Peyer's patch (tissue), 4 donors: Measurements from ENCODE around the gene P2RY10. TPM values are rescaled to one million over a fixed set of nuclear protein-coding genes. Genes with fewer than 3 reads are reported as not detected.
"Not testable (repeated sequence)": the region's sequence is repeated elsewhere in the genome, so short reads cannot be mapped to it uniquely, and the experiment has no call there.

Source experiments
- DNase-seq, 3 donors: peaks; one replicate each; pipeline ENCODE4 v3.0.0-alpha.2; 2017 to 2019
- H3K27ac ChIP-seq, 4 donors: fragments of 200-600 bp; sonication (generic); one replicate each; pipeline ENCODE4 v1.5.1; 2016 to 2019
- H3K27me3 ChIP-seq, 2 donors: fragments of 200-600 bp; sonication (generic); one replicate each; pipeline ENCODE4 v1.5.1; 2019
- H3K36me3 ChIP-seq, 3 donors: fragments of 200-600 bp; sonication (generic); one replicate each; pipeline ENCODE4 v1.5.1; 2016 to 2019
- H3K4me1 ChIP-seq, 4 donors: fragments of 200-600 bp; sonication (generic); one replicate each; pipeline ENCODE4 v1.5.1; 2016 to 2019
- H3K4me3 ChIP-seq, 4 donors: fragments of 200-600 bp; sonication (generic); 1 replicate in 3 of 4; 2 replicates in 1 of 4; pipeline ENCODE4 v1.5.1; 2016 to 2019; ENCODE audit warnings: mild to moderate bottlenecking in 1 of 4
- H3K9me3 ChIP-seq, 4 donors: fragments of 200-600 bp; sonication (generic); one replicate each; pipeline ENCODE4 v1.5.1; 2016 to 2019; ENCODE audit warnings: mild to moderate bottlenecking in 1 of 4
- POLR2A ChIP-seq, 2 donors: fragments of 450-650 bp; IDR thresholded peaks; one replicate each; pipeline ENCODE4 v1.5.1; 2017; ENCODE audit warnings: antibody characterized with exemption in 2 of 2, mild to moderate bottlenecking in 2 of 2, moderate library complexity in 2 of 2
- total RNA-seq, 4 donors: library from RNA; depleted of rRNA; stranded (reverse); fragments of >200 nt; gene quantifications; one replicate each; pipeline ENCODE4 v1.1.0, GENCODE V29; 2016
- TF ChIP-seq, protein P1 (sequence below), 6 experiments: fragments of 450-650 bp in 4 of 6; fragments of 200-600 bp in 2 of 6; sonication (generic) in 1 of 6; IDR thresholded peaks; one replicate each; pipeline ENCODE4 v1.5.1; 2017 to 2019; ENCODE audit warnings: antibody characterized with exemption in 6 of 6, mild to moderate bottlenecking in 3 of 6, moderate library complexity in 1 of 6

P2RY10 gene
- total RNA-seq, 4 donors from 2014 or later: 0.80 to 10.7 (median 1.2) TPM; not detected in 1

DNA sequence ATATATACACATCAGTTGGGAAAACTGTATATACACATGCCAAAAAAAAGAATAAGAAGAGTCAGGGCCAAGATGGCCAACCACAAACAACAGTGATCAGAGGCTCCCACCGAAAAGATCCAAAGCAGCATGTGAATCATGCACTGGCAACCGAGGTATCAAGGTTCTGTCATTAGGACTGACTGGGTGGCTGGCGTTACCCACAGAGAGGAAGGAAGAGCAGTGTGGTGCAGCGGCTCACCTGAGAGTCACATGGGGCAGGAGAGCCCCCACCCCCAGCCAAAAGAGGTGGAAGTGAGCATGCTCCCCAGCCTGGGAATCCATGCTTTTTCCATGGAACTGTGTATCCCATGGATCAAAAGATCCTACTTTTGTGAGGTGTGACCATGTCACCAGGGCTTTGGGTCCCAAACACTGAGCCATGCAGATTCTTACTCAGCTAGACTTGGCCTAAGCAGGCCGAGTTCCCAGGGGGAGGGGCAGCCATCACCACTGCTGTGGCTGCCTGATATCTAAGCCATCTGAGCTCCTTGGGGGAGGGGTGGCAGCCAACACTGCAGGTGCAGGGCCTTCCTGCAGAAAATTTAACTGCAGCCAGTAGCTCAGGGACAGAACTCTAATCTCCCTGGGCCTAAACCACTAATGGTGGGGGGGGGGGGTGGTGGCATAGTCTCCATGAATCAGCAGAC, 52.8 kb downstream of the P2RY10 start:
- no peaks in the 10 kb centered on the region for H3K9me3 ChIP-seq
- peak in 2 of 3 donors; percentile 42 to 61 for DNase-seq
- H3K27ac ChIP-seq: no peak overlapping the region
- no peaks in the 10 kb centered on the region for H3K27me3 ChIP-seq
- H3K4me1 ChIP-seq: no peaks in the 10 kb centered on the region
- no peak overlapping the region for H3K4me3 ChIP-seq
- no peaks in the 10 kb centered on the region for H3K36me3 ChIP-seq
- TF ChIP-seq, protein P1, sequence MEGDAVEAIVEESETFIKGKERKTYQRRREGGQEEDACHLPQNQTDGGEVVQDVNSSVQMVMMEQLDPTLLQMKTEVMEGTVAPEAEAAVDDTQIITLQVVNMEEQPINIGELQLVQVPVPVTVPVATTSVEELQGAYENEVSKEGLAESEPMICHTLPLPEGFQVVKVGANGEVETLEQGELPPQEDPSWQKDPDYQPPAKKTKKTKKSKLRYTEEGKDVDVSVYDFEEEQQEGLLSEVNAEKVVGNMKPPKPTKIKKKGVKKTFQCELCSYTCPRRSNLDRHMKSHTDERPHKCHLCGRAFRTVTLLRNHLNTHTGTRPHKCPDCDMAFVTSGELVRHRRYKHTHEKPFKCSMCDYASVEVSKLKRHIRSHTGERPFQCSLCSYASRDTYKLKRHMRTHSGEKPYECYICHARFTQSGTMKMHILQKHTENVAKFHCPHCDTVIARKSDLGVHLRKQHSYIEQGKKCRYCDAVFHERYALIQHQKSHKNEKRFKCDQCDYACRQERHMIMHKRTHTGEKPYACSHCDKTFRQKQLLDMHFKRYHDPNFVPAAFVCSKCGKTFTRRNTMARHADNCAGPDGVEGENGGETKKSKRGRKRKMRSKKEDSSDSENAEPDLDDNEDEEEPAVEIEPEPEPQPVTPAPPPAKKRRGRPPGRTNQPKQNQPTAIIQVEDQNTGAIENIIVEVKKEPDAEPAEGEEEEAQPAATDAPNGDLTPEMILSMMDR (IDR thresholded peaks at IDR 0.05): no peak
- TF ChIP-seq POLR2A (IDR thresholded peaks at IDR 0.05): no peak

DNA sequence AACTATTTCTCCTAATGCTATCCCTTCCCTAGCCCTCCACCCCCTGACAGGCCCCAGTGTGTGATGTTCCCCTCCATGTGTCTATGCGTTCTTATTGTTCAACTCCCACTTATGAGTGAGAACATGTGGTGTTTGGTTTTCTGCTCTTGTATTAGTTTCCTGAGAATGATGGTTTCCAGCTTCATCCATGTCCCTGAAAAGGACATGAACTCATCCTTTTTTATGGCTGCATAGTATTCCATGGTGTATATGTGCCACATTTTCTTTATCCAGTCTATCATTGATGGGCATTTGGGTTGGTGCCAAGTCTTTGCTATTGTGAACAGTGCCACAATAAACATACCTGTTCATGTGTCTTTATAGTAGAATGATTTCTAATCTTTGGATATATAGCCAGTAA, 62.3 kb downstream of the P2RY10 start:
- not testable (repeated sequence) for H3K4me1 ChIP-seq, H3K36me3 ChIP-seq, H3K27ac ChIP-seq, DNase-seq, H3K9me3 ChIP-seq, H3K27me3 ChIP-seq, H3K4me3 ChIP-seq

Other genes starting within 250 kb of the P2RY10 start
- not detected for gene LPAR4, start 197.7 kb upstream of the P2RY10 start, total RNA-seq
- 10 to 100 TPM in 1 of 4 donors, 1 to 10 TPM in 3; 4.9 to 23.1 (median 6.6) TPM for gene GPR174, start 199.3 kb downstream of the P2RY10 start, total RNA-seq